HepG2 (cell line): ENCODE results near the gene AP2A2.

Experiments
- CTCF ChIP-seq: sonication (generic); formaldehyde crosslinking; IDR thresholded peaks from 2 replicates; pipeline ENCODE4 v1.5.0; 2020; ENCODE audit warnings: mild to moderate bottlenecking, missing genetic modification reagents, moderate library complexity
- HOXA7 ChIP-seq: sonication (generic); formaldehyde crosslinking; IDR thresholded peaks from 2 replicates; pipeline ENCODE4 v1.8.1; 2022; ENCODE audit warnings: mild to moderate bottlenecking, missing genetic modification reagents, moderate library complexity
- MYC ChIP-seq: sonication (generic); formaldehyde crosslinking; IDR thresholded peaks from 2 replicates; pipeline ENCODE4 v1.9.0; 2021; ENCODE audit warnings: missing genetic modification reagents, borderline replicate concordance
- POLR2A ChIP-seq, 2 experiments: IDR thresholded peaks; 2 replicates each; pipeline ENCODE4 v1.6.1; 2011; ENCODE audit warnings: low read depth in 2 of 2, low read length in 2 of 2, mild to moderate bottlenecking in 1 of 2, moderate library complexity in 1 of 2; ENCODE audit not compliant: insufficient read depth in 1 of 2
- TFAP4 ChIP-seq: sonication (generic); IDR thresholded peaks from 2 replicates; pipeline ENCODE4 v1.6.1; 2016; ENCODE audit warnings: low read depth, borderline replicate concordance
- USF2 ChIP-seq, 2 experiments: sonication (generic) in 1 of 2; formaldehyde crosslinking in 1 of 2; IDR thresholded peaks; 2 replicates each; pipeline versions ENCODE4 v1.5.1 to v1.6.1; 2011 to 2020; ENCODE audit warnings: borderline replicate concordance in 1 of 2, low read depth in 1 of 2, low read length in 1 of 2, mild to moderate bottlenecking in 1 of 2, missing genetic modification reagents in 1 of 2, moderate library complexity in 1 of 2
- TF ChIP-seq, protein P1 (sequence below): IDR thresholded peaks from 2 replicates; pipeline ENCODE4 v1.6.1; 2012; ENCODE audit warnings: inconsistent platforms

DNA sequence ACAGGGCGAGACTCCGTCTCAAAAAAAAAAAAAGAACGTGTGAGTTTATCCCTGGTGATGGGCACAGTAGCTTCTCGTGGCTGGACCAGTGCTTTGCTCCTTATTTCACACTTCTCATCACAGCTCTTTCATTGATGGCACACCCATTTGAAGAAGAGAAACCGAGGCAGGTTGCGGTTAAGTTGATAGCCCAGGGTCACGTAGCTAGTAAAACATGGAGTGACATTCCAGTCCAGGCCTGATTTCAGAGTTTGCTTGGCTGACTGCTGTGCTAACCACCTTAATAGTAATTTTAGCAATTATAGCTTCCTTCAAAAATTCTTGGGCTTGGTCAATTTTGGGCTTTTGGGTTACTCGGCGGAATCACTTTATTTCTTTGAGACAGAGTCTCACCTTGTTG, 25.8 kb downstream of the AP2A2 start:
- TF ChIP-seq HOXA7 (CRISPR knock-in tag) (no peak), USF2 (IDR thresholded peaks at IDR 0.05; ENCODE audit: low read depth, low read length) (no peak), USF2 (CRISPR knock-in tag; IDR thresholded peaks at IDR 0.05; ENCODE audit: borderline replicate concordance) (no peak), POLR2A (IDR thresholded peaks at IDR 0.05; ENCODE audit: insufficient read depth in 1 of 2, low read depth in 2 of 2, low read length in 2 of 2) (no peak), CTCF (CRISPR knock-in tag) (no peak), MYC (no peak), TFAP4 (no peak)
- TF ChIP-seq, protein P1, sequence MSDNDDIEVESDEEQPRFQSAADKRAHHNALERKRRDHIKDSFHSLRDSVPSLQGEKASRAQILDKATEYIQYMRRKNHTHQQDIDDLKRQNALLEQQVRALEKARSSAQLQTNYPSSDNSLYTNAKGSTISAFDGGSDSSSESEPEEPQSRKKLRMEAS, result no peak
